Esophagus muscularis mucosa (tissue), 4 donors: ENCODE data around the gene RHAG. TPM values are rescaled to one million over a fixed set of nuclear protein-coding genes. Genes with fewer than 3 reads are reported as not detected.
"Not testable (repeated sequence)": the region's sequence is repeated elsewhere in the genome, so short reads cannot be mapped to it uniquely, and the experiment has no call there.

ENCODE experiments used
- DNase-seq: peaks from one replicate; pipeline ENCODE4 v3.0.0-alpha.2; 2017; ENCODE audit errors: extremely low spot score
- H3K27ac ChIP-seq, 4 donors: fragments of 200-600 bp; sonication (generic); replicated peaks in 1 of 4; 1 replicate in 3 of 4; 2 replicates in 1 of 4; pipeline ENCODE4 v1.5.1; 2016 to 2019; ENCODE audit warnings: mild to moderate bottlenecking in 1 of 4
- H3K27me3 ChIP-seq, 4 donors: fragments of 200-600 bp; sonication (generic); one replicate each; pipeline versions ENCODE4 v1.5.1 to v1.6.0; 2016 to 2019
- H3K36me3 ChIP-seq, 4 donors: fragments of 200-600 bp; sonication (generic); one replicate each; pipeline ENCODE4 v1.5.1; 2016 to 2019
- H3K4me1 ChIP-seq, 4 donors: fragments of 200-600 bp; sonication (generic); one replicate each; pipeline ENCODE4 v1.5.1; 2016 to 2019
- H3K4me3 ChIP-seq, 4 donors: fragments of 200-600 bp; sonication (generic); 1 replicate in 2 of 4; 2 replicates in 2 of 4; pipeline ENCODE4 v1.5.1; 2016 to 2019; ENCODE audit warnings: mild to moderate bottlenecking in 4 of 4, moderate library complexity in 1 of 4
- H3K9me3 ChIP-seq, 4 donors: fragments of 200-600 bp; sonication (generic); 1 replicate in 3 of 4; 2 replicates in 1 of 4; pipeline ENCODE4 v1.5.1; 2016 to 2019
- CTCF ChIP-seq, 3 experiments: fragments of 200-600 bp in 2 of 3; fragments of 450-650 bp in 1 of 3; sonication (generic) in 2 of 3; IDR thresholded peaks; one replicate each; pipeline ENCODE4 v1.5.1; 2017 to 2019; ENCODE audit warnings: antibody characterized with exemption in 3 of 3, mild to moderate bottlenecking in 2 of 3, moderate library complexity in 1 of 3
- EP300 ChIP-seq: sonication (generic); formaldehyde crosslinking; IDR thresholded peaks from one replicate; pipeline ENCODE4 v1.6.1; 2017; ENCODE audit warnings: antibody characterized with exemption
- POLR2A ChIP-seq: fragments of 450-650 bp; IDR thresholded peaks from one replicate; pipeline ENCODE4 v1.6.1; 2017; ENCODE audit warnings: antibody characterized with exemption, moderate library complexity, mild to moderate bottlenecking, low read depth
- POLR2AphosphoS5 ChIP-seq, 2 donors: sonication (generic); formaldehyde crosslinking; IDR thresholded peaks; one replicate each; pipeline ENCODE4 v1.6.1; 2017; ENCODE audit warnings: antibody characterized with exemption in 2 of 2
- WGBS: methylation state at CpG from one replicate; pipeline ENCODE4 v1.1.5; 2018; 5-methylcytosine and 5-hydroxymethylcytosine counted together
- intact Hi-C: fragments of 100-400 bp; cut with DNase I; formaldehyde crosslinking; loops from one replicate; pipeline ENCODE4 v1.15.1; 2023
- total RNA-seq, 4 donors: library from RNA; depleted of rRNA; stranded (reverse); fragments of >200 nt; gene quantifications; one replicate each; pipeline versions ENCODE4 v1.1.0 to v1.2.1, GENCODE V29; 2016

RHAG gene
- total RNA-seq, 4 donors from 2014 or later: 0.42 to 1.4 (median 0.99) TPM; not detected in 1

DNA sequence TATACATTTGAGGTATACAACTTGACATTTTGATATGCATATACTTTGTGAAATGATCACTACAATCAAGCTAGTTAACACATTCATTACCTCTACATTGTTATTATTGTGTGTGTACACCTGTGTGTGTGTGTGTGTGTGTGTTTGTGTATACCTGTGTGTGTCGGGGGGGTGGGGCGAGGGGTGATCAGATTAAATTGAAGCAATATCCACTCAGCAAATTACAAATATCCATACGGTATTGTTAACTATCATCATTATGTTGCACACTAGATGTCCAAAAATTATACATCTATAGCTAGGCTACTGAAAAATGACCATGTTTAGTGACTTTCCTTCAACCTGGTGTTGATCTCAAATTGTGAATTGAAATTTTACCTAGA, 1.8 kb downstream of the RHAG start:
- intact Hi-C loops: no loop called here
- Histone ChIP-seq H3K9me3 (no peaks in the 10 kb centered on the region), H3K4me1 (no peaks in the 10 kb centered on the region), H3K36me3 (no peaks in the 10 kb centered on the region), H3K4me3 (no peak overlapping the region), H3K27me3 (peaks cover 0 to 1% (median 0%) of the 10 kb centered on the region in 4 donors), H3K27ac (no peak overlapping the region)
- TF ChIP-seq CTCF (IDR thresholded peaks at IDR 0.05): no peak
- TF ChIP-seq POLR2AphosphoS5 (IDR thresholded peaks at IDR 0.05): no peak
- no peak for TF ChIP-seq POLR2A
- TF ChIP-seq EP300: no peak
- DNase-seq: no peak
- 72% methylated on average over 3 of the region's 3 CpGs for WGBS

- no peaks in the 10 kb centered on the region for H3K9me3 ChIP-seq
- H3K4me1 ChIP-seq: no peaks in the 10 kb centered on the region
- intact Hi-C loops: no loop called here
- WGBS: 88% methylated on average over 6 of the region's 6 CpGs
- H3K4me3 ChIP-seq: no peak overlapping the region
- H3K27me3 ChIP-seq: peaks cover 0 to 4% (median 0%) of the 10 kb centered on the region in 4 donors
- TF ChIP-seq CTCF (IDR thresholded peaks at IDR 0.05) (no peak), POLR2A (no peak), EP300 (no peak), POLR2AphosphoS5 (IDR thresholded peaks at IDR 0.05) (no peak)
- H3K27ac ChIP-seq: no peak overlapping the region
- H3K36me3 ChIP-seq: no peaks in the 10 kb centered on the region
- DNase-seq: no peak
Observed at GRCh38 chr6:49634092-49634835, 2.4 kb downstream of the RHAG start.

- H3K27me3 ChIP-seq: peaks cover 0 to 4% (median 0%) of the 10 kb centered on the region in 4 donors
- TF ChIP-seq POLR2AphosphoS5 (IDR thresholded peaks at IDR 0.05) (no peak), POLR2A (no peak), CTCF (IDR thresholded peaks at IDR 0.05) (no peak), EP300 (no peak)
- no peak overlapping the region for H3K4me3 ChIP-seq
- DNase-seq: no peak
- WGBS: 80% methylated on average over 2 of the region's 2 CpGs
- H3K27ac ChIP-seq: no peak overlapping the region
- no peaks in the 10 kb centered on the region for H3K9me3 ChIP-seq
- H3K4me1 ChIP-seq: no peaks in the 10 kb centered on the region
- intact Hi-C loops: no loop called here
- H3K36me3 ChIP-seq: no peaks in the 10 kb centered on the region
Observed at GRCh38 chr6:49633541-49633940, 3.1 kb downstream of the RHAG start.

GRCh38 chr6:49632727-49633126, 3.9 kb downstream of the RHAG start:
- Histone ChIP-seq H3K4me3 (no peak overlapping the region), H3K27me3 (peaks cover 0 to 4% (median 0%) of the 10 kb centered on the region in 4 donors), H3K36me3 (no peaks in the 10 kb centered on the region), H3K27ac (no peak overlapping the region), H3K9me3 (no peaks in the 10 kb centered on the region), H3K4me1 (no peaks in the 10 kb centered on the region)
- TF ChIP-seq EP300: no peak
- TF ChIP-seq POLR2A: no peak
- no peak for TF ChIP-seq CTCF (IDR thresholded peaks at IDR 0.05)
- TF ChIP-seq POLR2AphosphoS5 (IDR thresholded peaks at IDR 0.05): no peak
- 81% methylated on average over 3 of the region's 3 CpGs for WGBS
- intact Hi-C loops: no loop called here
- DNase-seq: no peak

DNA sequence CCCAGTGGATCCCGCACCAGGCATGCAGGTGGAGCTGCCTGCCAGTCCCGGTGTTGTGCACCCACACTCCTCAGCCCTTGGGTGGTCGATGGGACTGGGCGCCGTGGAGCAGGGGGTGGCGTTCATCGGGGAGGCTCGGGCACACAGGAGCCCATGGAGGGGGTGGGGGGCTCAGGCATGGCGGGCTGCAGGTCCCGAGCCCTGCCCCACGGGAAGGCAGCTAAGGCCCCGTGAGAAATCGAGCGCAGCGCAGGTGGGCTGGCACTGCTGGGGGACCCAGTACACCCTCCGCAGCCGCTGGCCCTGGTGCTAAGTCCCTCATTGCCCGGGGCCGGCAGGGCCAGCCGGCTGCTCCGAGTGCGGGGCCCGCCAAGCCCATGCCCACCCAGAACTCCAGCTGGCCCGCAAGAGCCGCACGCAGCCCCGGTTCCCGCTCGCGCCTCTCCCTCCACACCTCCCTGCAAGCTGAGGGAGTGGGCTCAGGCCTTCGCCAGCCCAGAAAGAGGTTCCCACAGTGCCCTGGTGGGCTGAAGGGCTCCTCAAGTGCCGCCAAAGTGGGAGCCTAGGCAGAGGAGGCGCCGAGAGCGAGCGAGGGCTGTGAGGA, 7.1 kb downstream of the RHAG start:
- 93% methylated on average over 16 of the region's 36 CpGs for WGBS
- DNase-seq, intact Hi-C loops, H3K9me3 ChIP-seq, H3K4me3 ChIP-seq, H3K27me3 ChIP-seq, H3K36me3 ChIP-seq, H3K4me1 ChIP-seq, H3K27ac ChIP-seq: not testable (repeated sequence)
